RWPE1 (cell line): ENCODE measurements around the gene LPAR3.

Source experiments
- CTCF ChIA-PET: fragments of 350-600 bp; sonication (Branson Sonifier 250); formaldehyde crosslinking; extraction: SDS; loops from one replicate; lab custom pipeline; 2021; lab: Yijun Ruan, JAX
- POLR2A ChIA-PET: fragments of 400-600 bp; formaldehyde crosslinking; extraction: SDS; loops from one replicate; lab custom pipeline; 2020; ENCODE audit warnings: antibody characterized with exemption; ENCODE audit not compliant: low non-redundant PET; lab: Yijun Ruan, JAX
- DNase-seq: peaks from one replicate; pipeline ENCODE4 v3.0.0; 2012; ENCODE audit warnings: low spot score
- H3K27ac ChIP-seq: fragments of 450-650 bp; 2 replicates; pipeline ENCODE4 v1.5.1; 2017
- TF ChIP-seq, protein P1 (sequence below): fragments of 450-650 bp; conservative IDR thresholded peaks from 2 replicates; pipeline ENCODE4 v1.5.1; 2017; ENCODE audit warnings: low read depth, mild to moderate bottlenecking

The LPAR3 gene

GRCh38 chr1:84782881-84783280 lies 110.1 kb downstream of the LPAR3 start:
- ChIA-PET POLR2A (no interaction called here), CTCF (interaction anchor here (0.6 to 2.0 kb wide), 3 partner anchors 11 to 153 kb away, joined by 3 to 7 read pairs (median 4); no protein-coding TSS in a partner anchor)
- DNase-seq, result no peak
- TF ChIP-seq, protein P1, sequence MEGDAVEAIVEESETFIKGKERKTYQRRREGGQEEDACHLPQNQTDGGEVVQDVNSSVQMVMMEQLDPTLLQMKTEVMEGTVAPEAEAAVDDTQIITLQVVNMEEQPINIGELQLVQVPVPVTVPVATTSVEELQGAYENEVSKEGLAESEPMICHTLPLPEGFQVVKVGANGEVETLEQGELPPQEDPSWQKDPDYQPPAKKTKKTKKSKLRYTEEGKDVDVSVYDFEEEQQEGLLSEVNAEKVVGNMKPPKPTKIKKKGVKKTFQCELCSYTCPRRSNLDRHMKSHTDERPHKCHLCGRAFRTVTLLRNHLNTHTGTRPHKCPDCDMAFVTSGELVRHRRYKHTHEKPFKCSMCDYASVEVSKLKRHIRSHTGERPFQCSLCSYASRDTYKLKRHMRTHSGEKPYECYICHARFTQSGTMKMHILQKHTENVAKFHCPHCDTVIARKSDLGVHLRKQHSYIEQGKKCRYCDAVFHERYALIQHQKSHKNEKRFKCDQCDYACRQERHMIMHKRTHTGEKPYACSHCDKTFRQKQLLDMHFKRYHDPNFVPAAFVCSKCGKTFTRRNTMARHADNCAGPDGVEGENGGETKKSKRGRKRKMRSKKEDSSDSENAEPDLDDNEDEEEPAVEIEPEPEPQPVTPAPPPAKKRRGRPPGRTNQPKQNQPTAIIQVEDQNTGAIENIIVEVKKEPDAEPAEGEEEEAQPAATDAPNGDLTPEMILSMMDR, result no peak
- H3K27ac ChIP-seq, result no peak overlapping the region

DNA sequence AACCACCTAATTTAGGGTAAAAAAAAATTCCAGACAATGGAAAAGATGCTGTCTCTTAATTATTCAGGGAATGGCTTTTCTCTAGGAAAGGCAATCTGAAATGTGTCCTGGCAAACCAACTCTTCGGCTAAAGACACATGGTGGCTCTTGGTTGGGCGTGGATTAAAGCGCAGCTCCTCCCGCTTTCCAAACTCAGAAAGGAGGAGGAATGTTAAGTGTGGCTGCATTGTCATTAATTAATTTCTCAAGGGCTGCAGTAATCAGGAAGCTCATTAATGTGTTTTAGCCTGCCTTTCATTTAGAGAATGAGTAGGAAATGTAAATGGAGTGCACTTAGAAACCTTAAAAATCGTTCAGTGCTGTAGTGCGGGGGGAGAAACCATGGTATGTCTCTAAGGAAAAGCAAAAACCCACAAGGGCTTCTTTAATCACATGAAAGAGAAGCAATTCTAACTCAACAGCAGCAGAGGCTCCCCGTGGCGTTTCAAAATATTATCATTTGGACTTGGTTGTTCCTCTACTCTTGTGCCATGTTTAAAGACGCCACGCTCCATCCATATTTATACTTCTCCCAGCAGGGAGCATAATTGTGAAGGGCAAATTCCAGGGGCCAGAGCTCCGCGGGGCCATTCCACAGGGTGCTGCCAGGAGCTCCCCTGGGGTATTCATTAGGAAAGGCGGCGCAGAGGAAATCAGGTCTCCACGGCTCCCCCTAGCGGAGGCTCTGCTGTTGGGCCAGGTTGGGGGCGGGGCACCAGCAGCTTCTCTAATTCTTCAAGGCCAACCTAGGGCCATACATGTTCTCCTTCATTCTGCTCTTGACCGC lies 110.8 kb downstream of the LPAR3 start:
- ChIA-PET CTCF (interaction anchor here (0.6 to 2.0 kb wide), 6 partner anchors 10 to 344 kb away, joined by 3 to 7 read pairs (median 4); no protein-coding TSS in a partner anchor), POLR2A (no interaction called here)
- no peak overlapping the region for H3K27ac ChIP-seq

GRCh38 chr1:84780000-84780716 lies 112.8 kb downstream of the LPAR3 start:
- CTCF ChIA-PET, result interaction anchor here (0.7 kb wide), 1 partner anchor 25 kb away, joined by 3 read pairs; no protein-coding TSS in a partner anchor
- TF ChIP-seq, protein P1, result no peak
- POLR2A ChIA-PET, result no interaction called here
- DNase-seq, result no peak
- H3K27ac ChIP-seq, result no peak overlapping the region

More for the DNA sequence above, 110.8 kb downstream of the LPAR3 start:
- TF ChIP-seq, protein P1, result 0 out of 2 replicates have a peak, but pooled peaks have one; percentile 8
- peak; percentile 52 for DNase-seq

DNA sequence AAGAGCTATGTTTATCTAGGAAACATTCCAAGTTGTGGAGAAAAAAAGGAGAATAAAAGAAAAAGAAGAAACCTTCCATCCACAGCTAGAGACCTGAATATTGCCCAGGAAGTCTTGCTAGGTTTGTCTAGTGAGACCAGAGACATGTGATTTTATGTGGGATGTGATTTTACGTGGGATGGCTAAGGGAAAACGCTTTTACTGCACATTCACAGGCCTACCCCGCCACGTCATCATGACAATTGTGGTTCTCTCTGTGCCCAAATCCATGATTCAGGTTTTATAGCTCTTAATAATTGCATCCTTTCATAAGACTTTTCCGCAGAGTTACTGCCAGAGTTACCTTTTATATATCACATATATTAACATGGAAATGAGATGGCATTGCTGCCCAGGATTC lies 116.4 kb downstream of the LPAR3 start:
- TF ChIP-seq, protein P1, result no peak
- no peak for DNase-seq
- no peak overlapping the region for H3K27ac ChIP-seq
- CTCF ChIA-PET, result no interaction called here
- POLR2A ChIA-PET, result interaction anchor here (0.6 kb wide), 1 partner anchor 87 kb away, joined by 3 read pairs; no protein-coding TSS in a partner anchor

DNA sequence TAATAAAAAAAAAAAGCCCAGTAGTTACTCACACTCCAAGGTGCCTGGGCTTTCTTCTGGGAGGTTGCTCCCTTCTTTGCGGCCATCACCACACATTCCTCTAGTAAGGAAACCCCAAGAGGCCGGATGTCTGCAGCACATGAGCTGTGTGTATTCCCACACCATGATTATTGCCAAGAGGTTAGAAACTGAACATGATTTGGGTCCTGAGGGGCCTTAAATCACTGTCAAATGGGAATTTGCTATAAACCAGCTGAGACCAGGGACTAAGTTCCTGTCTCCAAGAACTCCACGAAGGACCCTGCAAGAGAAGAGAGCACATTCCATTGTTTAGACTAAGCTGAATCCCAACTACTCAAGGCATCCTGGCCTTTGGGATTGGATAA lies 117.5 kb downstream of the LPAR3 start:
- no peak for DNase-seq
- no peak overlapping the region for H3K27ac ChIP-seq
- TF ChIP-seq, protein P1, result no peak
- CTCF ChIA-PET, result interaction anchor here (0.8 kb wide), 1 partner anchor 444 kb away, joined by 3 read pairs; no protein-coding TSS in a partner anchor
- POLR2A ChIA-PET, result no interaction called here
